Measurements from ENCODE around the gene C17orf67. TPM values are rescaled to one million over a fixed set of nuclear protein-coding genes. Genes with fewer than 3 reads are reported as not detected.

The C17orf67 gene
- total and polyA plus RNA-seq, 2 experiments from 2014 or later: 0.27 to 0.73 TPM

DNA sequence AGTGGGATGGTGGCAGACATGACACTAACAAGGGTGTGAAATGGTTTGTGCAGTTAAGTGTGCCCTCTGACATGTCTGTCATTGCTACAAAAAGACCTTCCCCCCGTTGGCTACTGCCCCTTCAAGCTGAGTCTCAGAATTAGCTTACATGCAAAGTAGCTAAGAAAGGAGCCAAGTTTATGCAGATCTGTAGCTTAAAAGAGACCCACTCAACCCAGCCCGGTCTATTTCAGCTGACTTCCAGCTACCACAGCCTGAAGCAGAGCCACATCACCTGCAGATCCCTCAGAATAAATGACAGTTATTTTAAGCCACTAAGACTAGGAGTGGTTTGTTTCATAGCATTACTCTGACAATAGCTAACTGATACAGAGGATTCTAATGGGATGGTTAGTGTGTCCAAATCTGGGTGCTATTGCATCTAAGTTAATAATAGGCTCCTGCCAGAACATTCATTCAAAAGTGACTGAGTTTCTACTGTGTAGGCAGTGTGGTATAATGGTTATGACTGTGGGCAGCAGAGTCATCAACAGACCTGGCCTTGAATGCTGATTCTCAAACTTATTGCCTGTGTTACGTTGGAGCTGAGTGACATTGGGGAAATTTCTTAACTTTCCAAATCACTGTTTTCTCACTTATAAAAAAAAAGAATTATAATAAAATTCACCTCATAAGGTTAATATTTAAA, 11.7 kb downstream of the C17orf67 start:
- no peak for DNase-seq (ENCODE audit: low spot score)
- Histone ChIP-seq H2AFZ (no peak overlapping the region), H3K79me2 (no peaks in the 10 kb centered on the region), H3K4me1 (ENCODE audit: insufficient read depth) (no peaks in the 10 kb centered on the region), H3K36me3 (replicated peaks; ENCODE audit: insufficient read depth, low read depth) (no peaks in the 10 kb centered on the region), H3K27me3 (no peaks in the 10 kb centered on the region), H3K9me3 (ENCODE audit: low read depth) (no peaks in the 10 kb centered on the region), H3K9me2 (replicated peaks; ENCODE audit: insufficient read depth) (no peaks in the 10 kb centered on the region), H3K4me2 (no peak overlapping the region), H4K20me1 (ENCODE audit: insufficient read depth, poor library complexity, severe bottlenecking) (no peaks in the 10 kb centered on the region), H3K4me3 (no peak overlapping the region), H3K27ac (no peak overlapping the region)
- 88% methylated on average over 3 of the region's 3 CpGs for WGBS (ENCODE audit: low lambda C conversion rate, missing lambda C conversion rate)
- TF ChIP-seq, protein P1, sequence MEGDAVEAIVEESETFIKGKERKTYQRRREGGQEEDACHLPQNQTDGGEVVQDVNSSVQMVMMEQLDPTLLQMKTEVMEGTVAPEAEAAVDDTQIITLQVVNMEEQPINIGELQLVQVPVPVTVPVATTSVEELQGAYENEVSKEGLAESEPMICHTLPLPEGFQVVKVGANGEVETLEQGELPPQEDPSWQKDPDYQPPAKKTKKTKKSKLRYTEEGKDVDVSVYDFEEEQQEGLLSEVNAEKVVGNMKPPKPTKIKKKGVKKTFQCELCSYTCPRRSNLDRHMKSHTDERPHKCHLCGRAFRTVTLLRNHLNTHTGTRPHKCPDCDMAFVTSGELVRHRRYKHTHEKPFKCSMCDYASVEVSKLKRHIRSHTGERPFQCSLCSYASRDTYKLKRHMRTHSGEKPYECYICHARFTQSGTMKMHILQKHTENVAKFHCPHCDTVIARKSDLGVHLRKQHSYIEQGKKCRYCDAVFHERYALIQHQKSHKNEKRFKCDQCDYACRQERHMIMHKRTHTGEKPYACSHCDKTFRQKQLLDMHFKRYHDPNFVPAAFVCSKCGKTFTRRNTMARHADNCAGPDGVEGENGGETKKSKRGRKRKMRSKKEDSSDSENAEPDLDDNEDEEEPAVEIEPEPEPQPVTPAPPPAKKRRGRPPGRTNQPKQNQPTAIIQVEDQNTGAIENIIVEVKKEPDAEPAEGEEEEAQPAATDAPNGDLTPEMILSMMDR (IDR thresholded peaks at IDR 0.05; ENCODE audit: poor library complexity): no peak
- TF ChIP-seq EZH2 (IDR thresholded peaks at IDR 0.05; ENCODE audit: borderline replicate concordance): no peak
- TF ChIP-seq EZH2phosphoT487 (IDR thresholded peaks at IDR 0.05; ENCODE audit: low read depth, severe bottlenecking, unreplicated experiment): no peak

DNA sequence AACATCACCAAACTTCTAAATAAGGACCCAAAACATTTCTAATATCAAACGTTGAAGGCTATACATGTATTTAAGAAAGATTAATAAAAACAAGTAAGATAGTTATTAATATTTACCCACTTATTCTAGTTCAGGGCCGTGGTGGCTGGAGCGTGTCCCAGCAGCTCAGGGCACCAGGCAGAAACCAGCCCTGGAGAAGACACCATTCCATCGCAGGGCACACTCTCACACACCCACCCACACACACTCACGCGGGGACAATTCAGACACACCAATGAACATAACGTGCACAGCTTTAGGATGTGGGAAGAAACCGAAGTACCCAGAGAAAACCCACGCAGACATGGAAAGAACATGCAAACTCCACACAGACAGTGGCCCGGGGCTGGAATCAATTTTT, 13.5 kb downstream of the C17orf67 start:
- Histone ChIP-seq H3K4me1 (ENCODE audit: insufficient read depth) (no peaks in the 10 kb centered on the region), H3K9me2 (replicated peaks; ENCODE audit: insufficient read depth) (no peaks in the 10 kb centered on the region), H3K79me2 (no peaks in the 10 kb centered on the region), H3K27ac (no peak overlapping the region), H3K27me3 (no peaks in the 10 kb centered on the region), H3K9me3 (ENCODE audit: low read depth) (no peaks in the 10 kb centered on the region), H3K4me2 (no peak overlapping the region), H3K4me3 (no peak overlapping the region), H3K36me3 (replicated peaks; ENCODE audit: insufficient read depth, low read depth) (no peaks in the 10 kb centered on the region), H2AFZ (no peak overlapping the region), H4K20me1 (ENCODE audit: insufficient read depth, poor library complexity, severe bottlenecking) (no peaks in the 10 kb centered on the region)
- WGBS (ENCODE audit: low lambda C conversion rate, missing lambda C conversion rate): 89% methylated on average over 10 of the region's 10 CpGs
- no peak for DNase-seq (ENCODE audit: low spot score)
- TF ChIP-seq EZH2 (IDR thresholded peaks at IDR 0.05; ENCODE audit: borderline replicate concordance) (no peak), EZH2phosphoT487 (IDR thresholded peaks at IDR 0.05; ENCODE audit: low read depth, severe bottlenecking, unreplicated experiment) (no peak)
- TF ChIP-seq, protein P1 (IDR thresholded peaks at IDR 0.05; ENCODE audit: poor library complexity): no peak

DNA sequence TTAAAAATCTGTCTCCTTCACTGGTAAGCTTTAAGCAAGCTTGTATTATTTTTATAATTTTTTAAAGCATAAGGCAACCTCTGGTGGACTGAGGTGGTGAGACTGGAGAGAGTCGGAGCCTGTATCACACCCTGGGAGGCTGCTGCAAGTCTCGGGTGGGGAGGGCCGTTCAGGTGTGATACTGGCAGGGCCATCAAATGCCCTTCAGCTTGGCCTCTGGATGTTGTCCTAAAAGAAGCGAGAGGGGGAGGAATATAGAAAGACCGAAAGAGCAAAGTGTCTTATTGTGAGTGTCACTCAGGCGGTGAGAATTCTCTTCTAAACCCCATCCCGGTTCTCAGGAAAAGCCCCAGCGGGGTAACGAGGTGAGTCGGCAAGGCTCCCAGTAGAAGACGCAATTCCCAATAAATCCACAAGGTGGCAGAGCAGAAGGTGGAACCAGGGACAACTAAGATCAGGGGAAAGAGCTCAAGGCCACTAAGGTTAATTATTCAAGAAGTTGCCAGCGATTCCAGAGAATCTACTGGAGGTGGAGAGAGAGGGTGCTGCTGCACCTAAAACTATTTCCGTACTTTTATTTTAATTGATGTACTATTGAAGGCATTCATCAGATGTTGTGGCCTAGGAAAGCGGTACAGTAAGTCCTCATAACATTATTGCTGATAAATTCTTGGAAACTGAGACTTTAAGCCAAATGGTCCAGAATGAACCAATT, 14.1 kb downstream of the C17orf67 start:
- Histone ChIP-seq H3K79me2 (no peaks in the 10 kb centered on the region), H3K9me2 (replicated peaks; ENCODE audit: insufficient read depth) (no peaks in the 10 kb centered on the region), H3K4me3 (no peak overlapping the region), H3K27me3 (no peaks in the 10 kb centered on the region), H4K20me1 (ENCODE audit: insufficient read depth, poor library complexity, severe bottlenecking) (no peaks in the 10 kb centered on the region), H2AFZ (peak overlapping the region; percentile 34), H3K36me3 (replicated peaks; ENCODE audit: insufficient read depth, low read depth) (no peaks in the 10 kb centered on the region), H3K4me1 (ENCODE audit: insufficient read depth) (no peaks in the 10 kb centered on the region), H3K4me2 (peak overlapping the region; percentile 49), H3K9me3 (ENCODE audit: low read depth) (no peaks in the 10 kb centered on the region), H3K27ac (no peak overlapping the region)
- whole genome bisulfite sequencing (ENCODE audit: low lambda C conversion rate, missing lambda C conversion rate): 27% methylated on average over 14 of the region's 14 CpGs
- peak; percentile 85 for DNase-seq (ENCODE audit: low spot score)
- TF ChIP-seq EZH2phosphoT487 (IDR thresholded peaks at IDR 0.05; ENCODE audit: low read depth, severe bottlenecking, unreplicated experiment) (no peak), EZH2 (IDR thresholded peaks at IDR 0.05; ENCODE audit: borderline replicate concordance) (no peak)
- TF ChIP-seq, protein P1 (IDR thresholded peaks at IDR 0.05; ENCODE audit: poor library complexity): peak; percentile 81
